Muscle layer of colon (tissue), 2 donors: ENCODE data around the gene SH3TC1.

ENCODE experiments used
- H3K27ac ChIP-seq: one replicate; pipeline ENCODE4 v1.7.0; 2013; ENCODE audit warnings: low read depth, mild to moderate bottlenecking, low read length, moderate library complexity
- H3K27me3 ChIP-seq, 2 donors: one replicate each; pipeline ENCODE4 v1.7.0; 2013; ENCODE audit warnings: low read length in 2 of 2, mild to moderate bottlenecking in 2 of 2; ENCODE audit not compliant: insufficient read depth in 2 of 2, control insufficient read depth in 1 of 2
- H3K36me3 ChIP-seq: one replicate; pipeline ENCODE4 v1.7.0; 2013; ENCODE audit warnings: mild to moderate bottlenecking, low read length; ENCODE audit not compliant: insufficient read depth
- H3K4me1 ChIP-seq: one replicate; pipeline ENCODE4 v1.7.0; 2013; ENCODE audit warnings: mild to moderate bottlenecking, low read length; ENCODE audit not compliant: insufficient read depth
- H3K4me3 ChIP-seq, 2 donors: one replicate each; pipeline ENCODE4 v1.7.0; 2013; ENCODE audit warnings: low read length in 2 of 2, low read depth in 1 of 2, mild to moderate bottlenecking in 1 of 2, moderate library complexity in 1 of 2
- H3K9ac ChIP-seq: one replicate; pipeline ENCODE4 v1.7.0; 2013; ENCODE audit warnings: low read length
- H3K9me3 ChIP-seq: one replicate; pipeline ENCODE4 v1.7.0; 2013; ENCODE audit warnings: mild to moderate bottlenecking, low read length
- donor health status: abdominal sarcoma.
- donor health status: Adenocarcinoma of cecum.

The SH3TC1 gene

DNA sequence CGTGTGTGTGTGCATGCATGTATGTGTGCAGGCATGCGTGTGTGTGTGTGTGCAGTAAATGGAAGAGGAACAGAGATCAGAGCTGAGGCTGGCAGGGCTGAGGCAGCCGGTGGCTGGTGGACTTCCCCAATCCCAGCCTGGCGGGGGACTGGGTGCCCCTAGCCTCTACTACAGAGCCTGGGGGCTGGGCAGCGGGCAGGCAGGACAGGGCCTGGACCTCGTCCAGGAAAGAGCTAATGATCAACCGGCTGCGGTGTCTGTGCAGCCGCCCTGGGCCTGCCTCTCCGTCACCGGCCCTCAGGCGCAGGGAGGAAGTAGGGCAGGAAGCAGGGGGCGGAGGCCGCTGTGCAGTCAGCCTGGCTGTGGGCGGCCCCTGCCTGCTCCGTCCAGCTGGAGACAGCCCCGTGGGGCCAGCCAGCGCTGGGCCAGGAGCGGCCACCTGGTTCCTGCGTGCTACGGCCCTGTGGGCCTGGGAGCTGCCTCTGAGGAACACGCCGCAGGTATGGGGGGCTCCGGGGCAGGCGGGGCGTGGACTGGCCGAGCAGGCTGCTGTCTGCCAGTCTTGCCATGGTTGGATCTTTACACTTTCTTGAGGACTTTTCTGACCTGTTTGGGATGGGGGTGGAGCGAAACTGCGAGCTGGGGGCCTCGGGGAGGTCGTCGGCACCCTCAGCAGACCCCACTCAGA lies at the start of gene SH3TC1:
TSS of gene SH3TC1 (plus strand) at position 385 of the 688 bp plus-strand sequence. CDS start 5,905 bp downstream, outside the sequence.
- Histone ChIP-seq H3K27ac (peak within 1 kb of the TSS; percentile 13), H3K4me1 (peaks cover 10% of the 10 kb centered on the region)

DNA sequence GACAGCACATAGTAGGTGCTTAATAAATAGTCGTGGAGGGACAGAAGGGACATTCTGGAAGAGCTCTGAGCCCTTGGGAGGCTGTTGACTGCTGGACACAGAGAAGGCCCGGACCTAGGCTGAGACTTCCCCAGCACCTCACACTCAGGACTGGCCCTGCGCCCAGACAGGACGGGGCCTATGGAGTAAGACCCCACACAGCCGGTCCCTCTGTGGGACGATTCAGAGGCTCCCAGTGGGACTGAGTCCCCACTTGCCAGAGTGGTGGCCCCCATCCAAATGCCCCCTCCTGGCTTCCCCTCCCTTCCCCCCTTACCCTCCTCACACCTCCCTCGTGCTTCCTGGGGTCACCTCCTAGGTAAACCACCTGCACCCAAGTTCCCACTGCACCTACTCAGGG lies 49.4 kb upstream of the SH3TC1 start:
- no peak overlapping the region for H3K9ac ChIP-seq
- no peaks in the 10 kb centered on the region for H3K36me3 ChIP-seq
- no peak overlapping the region for H3K27ac ChIP-seq
- H3K4me3 ChIP-seq = no peak overlapping the region
- no peaks in the 10 kb centered on the region for H3K9me3 ChIP-seq
- peaks cover 12% of the 10 kb centered on the region for H3K4me1 ChIP-seq
- H3K27me3 ChIP-seq = no peaks in the 10 kb centered on the region

More for the DNA sequence above, at the start of gene SH3TC1:
- Histone ChIP-seq H3K9me3 (no peaks in the 10 kb centered on the region), H3K9ac (no peak within 1 kb of the TSS), H3K4me3 (peak within 1 kb of the TSS; percentile 43 to 45), H3K36me3 (no peaks in the 10 kb centered on the region), H3K27me3 (peaks cover 0 to 4% of the 10 kb centered on the region in 2 donors)

DNA sequence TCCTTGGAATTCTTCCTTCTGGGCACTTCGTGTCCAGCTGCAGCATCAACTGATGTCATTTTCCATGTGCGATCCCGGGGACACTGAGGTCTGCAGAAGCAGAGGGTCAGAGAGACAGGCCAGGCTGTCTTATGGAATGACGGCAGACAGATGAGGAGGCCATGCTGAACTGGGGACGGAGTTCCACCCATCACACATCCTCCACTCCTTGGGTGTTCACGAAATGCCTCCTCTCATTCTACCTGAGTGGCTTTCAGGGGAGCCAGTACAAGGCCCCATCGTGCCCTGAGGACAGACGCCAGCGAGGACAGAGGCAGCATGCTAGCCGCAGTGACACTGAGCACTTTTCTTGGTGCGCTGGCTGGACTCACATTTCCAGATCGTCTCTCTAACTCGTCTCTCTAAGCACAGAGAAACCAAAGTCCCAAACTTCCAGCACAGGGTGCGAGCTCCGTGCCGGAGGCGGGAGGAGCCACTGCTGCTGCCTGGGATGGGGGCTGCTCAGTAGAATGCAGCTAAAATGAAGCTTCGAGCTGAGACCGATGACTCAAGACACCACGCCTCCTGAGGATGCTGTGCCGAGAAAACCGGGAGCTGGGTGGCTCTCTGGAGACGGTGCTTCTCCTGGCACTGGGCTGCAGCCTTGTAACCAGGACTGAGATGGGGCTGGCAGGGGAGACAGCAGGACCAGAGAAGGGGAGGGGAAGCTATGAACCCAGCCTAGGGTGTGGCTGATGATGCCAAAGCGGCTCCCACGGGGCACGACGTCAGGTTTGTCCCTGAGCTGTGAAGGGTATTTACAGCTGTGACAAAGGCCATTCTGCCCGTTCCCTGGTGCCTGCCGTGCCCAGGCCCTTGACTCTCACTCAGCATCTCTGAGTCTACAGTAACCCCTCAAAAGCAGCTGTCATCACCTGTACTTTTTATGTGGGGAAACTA lies 48.7 kb upstream of the SH3TC1 start:
- Histone ChIP-seq H3K9me3 (no peaks in the 10 kb centered on the region), H3K27ac (no peak overlapping the region), H3K9ac (no peak overlapping the region), H3K27me3 (no peaks in the 10 kb centered on the region), H3K4me1 (peaks cover 8% of the 10 kb centered on the region), H3K4me3 (no peak overlapping the region), H3K36me3 (no peaks in the 10 kb centered on the region)

DNA sequence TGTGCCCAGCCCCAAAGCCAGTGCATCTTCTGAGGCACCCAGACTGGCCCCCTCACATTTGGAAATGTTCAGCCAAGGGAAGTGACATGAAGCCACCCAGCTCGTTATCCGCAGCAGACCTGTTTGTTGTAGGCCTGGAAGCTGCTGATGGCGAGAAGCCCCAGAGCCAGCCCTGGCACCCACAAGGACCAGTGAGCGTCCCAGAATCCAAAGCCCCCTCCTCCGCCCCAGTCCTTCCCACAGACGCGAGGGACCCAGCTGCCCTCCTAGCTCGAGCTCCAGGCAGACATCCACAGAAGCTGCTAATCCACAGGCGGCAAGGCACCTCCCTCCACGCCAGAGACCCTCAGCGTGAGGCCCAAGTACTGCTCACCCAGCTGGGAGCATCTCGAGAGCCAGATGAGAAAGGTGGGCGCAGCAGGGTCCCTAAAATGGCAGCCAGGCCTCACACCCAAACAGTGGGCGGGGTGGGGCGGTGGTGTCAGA lies 47.9 kb upstream of the SH3TC1 start:
- Histone ChIP-seq H3K9ac (no peak overlapping the region), H3K9me3 (no peaks in the 10 kb centered on the region), H3K36me3 (no peaks in the 10 kb centered on the region), H3K4me1 (peaks cover under 1% of the 10 kb centered on the region), H3K27me3 (no peaks in the 10 kb centered on the region), H3K27ac (no peak overlapping the region), H3K4me3 (no peak overlapping the region)

DNA sequence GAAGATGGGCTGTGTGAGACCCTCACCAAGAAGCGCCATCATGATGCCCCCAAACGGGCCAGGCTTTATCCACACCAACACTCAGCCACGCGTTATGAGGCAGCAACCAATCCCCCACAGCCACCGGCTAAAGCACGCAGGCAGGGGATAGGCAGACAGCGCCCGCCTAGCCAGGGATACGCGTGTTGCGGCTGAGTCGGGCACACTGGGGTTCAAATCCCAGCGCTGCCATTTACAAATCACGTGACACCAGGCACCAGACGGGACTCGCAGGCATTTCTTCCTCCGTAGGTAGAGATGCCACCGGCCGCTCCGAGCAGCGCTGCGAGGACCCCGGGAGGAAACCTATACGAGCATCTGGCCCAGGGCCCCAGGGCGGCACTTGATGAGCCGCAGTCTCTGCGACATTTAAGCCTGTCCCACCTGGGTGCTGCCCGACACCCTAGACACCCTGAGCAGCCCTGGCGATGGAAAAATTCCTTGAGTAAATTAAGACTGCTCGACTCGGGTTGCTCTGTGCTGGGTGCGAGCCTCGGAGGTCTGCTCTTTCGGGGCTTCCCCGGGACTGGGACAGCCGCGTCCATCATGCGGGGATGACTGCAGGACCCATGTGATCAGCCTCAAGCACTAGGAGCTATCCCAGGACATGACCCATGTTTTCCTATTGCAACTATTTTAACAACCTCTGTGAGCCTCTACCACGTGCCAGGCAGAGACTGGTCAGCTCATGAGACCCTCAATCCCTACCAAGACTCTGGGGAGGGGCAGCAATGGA lies 46.8 kb upstream of the SH3TC1 start:
- H3K4me1 ChIP-seq = no peaks in the 10 kb centered on the region
- no peak overlapping the region for H3K4me3 ChIP-seq
- no peaks in the 10 kb centered on the region for H3K9me3 ChIP-seq
- H3K36me3 ChIP-seq = no peaks in the 10 kb centered on the region
- H3K27ac ChIP-seq = no peak overlapping the region
- H3K9ac ChIP-seq = no peak overlapping the region
- H3K27me3 ChIP-seq = peaks cover 0 to 2% of the 10 kb centered on the region in 2 donors

DNA sequence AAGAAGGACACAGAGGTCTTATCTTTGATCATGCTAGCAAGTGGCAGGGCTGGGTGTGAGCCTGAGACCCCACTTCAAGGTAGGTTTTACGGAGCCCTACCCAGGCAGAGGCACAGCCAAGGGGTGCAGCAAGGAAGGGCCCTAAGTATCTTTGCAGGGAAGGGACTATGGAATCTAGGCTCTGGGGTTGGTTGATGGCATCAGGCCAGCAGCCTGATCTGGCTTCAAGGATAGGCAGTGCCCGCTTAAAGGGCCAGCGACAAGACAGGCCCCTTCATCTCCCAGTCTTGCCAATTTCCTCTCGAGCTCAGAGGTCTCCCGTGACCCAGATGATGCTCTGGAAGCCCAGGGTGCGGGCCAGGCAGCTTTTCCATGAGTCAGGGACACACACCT lies 46.2 kb upstream of the SH3TC1 start:
- H3K27me3 ChIP-seq = peaks cover 0 to 7% of the 10 kb centered on the region in 2 donors
- no peaks in the 10 kb centered on the region for H3K9me3 ChIP-seq
- H3K4me1 ChIP-seq = no peaks in the 10 kb centered on the region
- no peaks in the 10 kb centered on the region for H3K36me3 ChIP-seq
- H3K9ac ChIP-seq = no peak overlapping the region
- H3K27ac ChIP-seq = no peak overlapping the region
- no peak overlapping the region for H3K4me3 ChIP-seq

DNA sequence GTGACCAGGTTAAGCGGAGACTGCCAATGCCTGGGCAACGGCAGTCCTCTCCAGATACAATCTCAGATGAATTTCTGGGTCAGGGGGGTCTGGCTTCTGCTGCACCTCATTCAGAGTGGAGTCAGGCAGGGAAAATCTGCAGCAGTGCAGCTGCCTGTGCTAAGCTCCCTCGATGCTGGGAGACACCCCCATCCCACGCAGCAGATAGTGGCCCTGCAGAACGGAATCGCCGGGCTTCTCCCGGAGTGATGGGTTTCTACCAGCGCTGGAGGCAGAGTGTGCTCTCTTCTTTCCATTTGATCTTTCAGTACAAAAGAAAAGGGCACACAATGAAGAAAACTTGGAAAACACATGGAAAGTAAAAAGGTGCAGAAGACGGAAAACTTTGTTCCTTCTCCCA lies 45.6 kb upstream of the SH3TC1 start:
- no peaks in the 10 kb centered on the region for H3K9me3 ChIP-seq
- no peak overlapping the region for H3K9ac ChIP-seq
- H3K4me3 ChIP-seq = no peak overlapping the region
- H3K4me1 ChIP-seq = no peaks in the 10 kb centered on the region
- H3K36me3 ChIP-seq = no peaks in the 10 kb centered on the region
- peaks cover 0 to 13% of the 10 kb centered on the region in 2 donors for H3K27me3 ChIP-seq
- no peak overlapping the region for H3K27ac ChIP-seq

DNA sequence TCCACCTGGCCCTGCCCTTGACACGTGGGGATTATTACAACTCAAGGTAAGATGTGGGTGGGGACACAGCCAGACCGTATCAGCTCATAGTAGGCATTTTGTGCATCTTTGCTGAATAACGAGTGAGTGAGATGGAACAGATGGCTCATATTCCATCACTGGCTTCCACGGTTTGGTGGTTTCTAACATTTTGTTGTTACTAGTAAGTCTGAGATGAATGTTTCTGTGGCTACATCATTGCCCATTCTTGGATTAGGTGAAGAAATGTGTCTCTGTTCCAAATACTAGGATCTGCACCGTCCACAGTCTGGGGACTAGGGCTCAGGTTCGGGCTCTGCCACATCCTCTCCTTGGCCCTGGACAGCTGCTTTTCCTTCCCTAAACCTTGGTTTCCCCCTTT lies 44.0 kb upstream of the SH3TC1 start:
- H3K9me3 ChIP-seq = no peaks in the 10 kb centered on the region
- no peaks in the 10 kb centered on the region for H3K36me3 ChIP-seq
- H3K4me3 ChIP-seq = no peak overlapping the region
- H3K9ac ChIP-seq = no peak overlapping the region
- H3K4me1 ChIP-seq = peaks cover 6% of the 10 kb centered on the region
- peaks cover 0 to 13% of the 10 kb centered on the region in 2 donors for H3K27me3 ChIP-seq
- no peak overlapping the region for H3K27ac ChIP-seq

DNA sequence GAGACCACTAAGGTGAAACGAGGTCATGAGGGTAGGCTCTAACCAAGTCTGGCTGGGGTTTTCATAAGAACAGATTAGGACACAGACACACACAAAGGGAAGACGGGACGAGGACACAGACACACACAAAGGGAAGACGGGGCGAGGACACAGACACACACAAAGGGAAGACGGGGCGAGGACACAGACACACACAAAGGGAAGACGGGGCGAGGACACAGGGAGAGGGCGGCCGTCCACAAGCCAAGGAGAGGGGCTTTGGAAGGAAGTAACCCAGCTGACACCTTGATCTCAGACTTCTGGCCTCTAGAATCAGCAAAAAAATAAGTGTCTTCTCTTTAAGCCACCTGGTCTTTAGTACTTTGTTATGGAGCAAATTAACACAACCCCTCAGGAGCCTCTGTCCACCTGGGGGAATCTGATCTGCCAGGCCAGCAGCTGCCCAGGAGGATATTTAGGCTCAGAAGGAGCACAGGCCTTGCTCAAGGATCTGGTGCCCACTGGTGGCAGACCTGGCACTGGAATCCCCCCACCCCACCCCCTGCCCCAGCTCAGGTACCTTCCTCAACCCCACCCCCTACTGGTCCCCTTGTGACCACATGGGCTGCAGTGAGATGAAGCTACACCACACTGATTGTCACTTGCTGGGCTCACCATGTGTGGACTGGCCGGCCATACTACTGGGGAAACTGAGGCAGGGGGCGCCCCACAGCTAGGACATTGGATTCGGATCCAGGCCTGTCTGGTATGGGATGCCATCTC lies 43.2 kb upstream of the SH3TC1 start:
- Histone ChIP-seq H3K4me1 (peaks cover 7% of the 10 kb centered on the region), H3K9ac (no peak overlapping the region), H3K36me3 (no peaks in the 10 kb centered on the region), H3K9me3 (no peaks in the 10 kb centered on the region), H3K27ac (no peak overlapping the region), H3K27me3 (peaks cover 0 to 13% of the 10 kb centered on the region in 2 donors), H3K4me3 (no peak overlapping the region)

DNA sequence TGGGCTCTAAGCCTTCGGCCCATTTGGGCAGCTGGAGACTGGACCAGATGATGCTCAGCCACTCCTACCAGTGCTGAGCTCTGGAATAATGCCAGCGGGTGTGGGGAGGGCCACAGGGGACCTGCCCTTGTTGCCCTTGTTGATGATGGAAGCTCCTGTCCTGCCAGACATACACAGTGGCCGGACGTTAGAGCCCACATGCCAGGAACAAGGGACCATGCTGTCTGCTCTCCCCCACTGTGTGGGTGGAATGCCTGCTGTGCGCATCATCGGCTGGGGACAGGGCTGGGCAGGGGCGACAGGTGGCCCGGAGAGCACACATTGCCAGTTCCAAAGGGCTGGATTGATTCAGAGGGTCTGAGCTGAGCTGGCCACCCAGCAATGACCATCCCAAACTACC lies 42.5 kb upstream of the SH3TC1 start:
- peaks cover 7% of the 10 kb centered on the region for H3K4me1 ChIP-seq
- no peaks in the 10 kb centered on the region for H3K9me3 ChIP-seq
- H3K9ac ChIP-seq = no peak overlapping the region
- peaks cover 0 to 13% of the 10 kb centered on the region in 2 donors for H3K27me3 ChIP-seq
- H3K4me3 ChIP-seq = no peak overlapping the region
- no peak overlapping the region for H3K27ac ChIP-seq
- no peaks in the 10 kb centered on the region for H3K36me3 ChIP-seq
